KMS-11 (cell line): ENCODE data around the gene SLC16A2.

ENCODE experiments used
- H2AFZ ChIP-seq: fragments of 200-600 bp; sonication (generic); 2 replicates; pipeline ENCODE4 v1.6.1; 2016; ENCODE audit warnings: antibody characterized with exemption, mixed run types, low read depth
- H3K27ac ChIP-seq: fragments of 200-600 bp; sonication (generic); 2 replicates; pipeline ENCODE4 v1.6.1; 2016; ENCODE audit warnings: mild to moderate bottlenecking, mixed run types
- H3K27me3 ChIP-seq: fragments of 200-600 bp; sonication (generic); 2 replicates; pipeline ENCODE4 v1.6.1; 2017; ENCODE audit warnings: mild to moderate bottlenecking, low read depth, mixed run types, moderate library complexity; ENCODE audit not compliant: insufficient read depth
- H3K36me3 ChIP-seq: fragments of 200-600 bp; sonication (generic); 2 replicates; pipeline ENCODE4 v1.6.1; 2017; ENCODE audit warnings: mild to moderate bottlenecking, mixed run types; ENCODE audit not compliant: insufficient read depth
- H3K4me1 ChIP-seq: fragments of 200-600 bp; sonication (generic); 2 replicates; pipeline ENCODE4 v1.6.1; 2016; ENCODE audit warnings: mild to moderate bottlenecking, low read depth, mixed run types; ENCODE audit not compliant: poor library complexity, severe bottlenecking
- H3K4me2 ChIP-seq: fragments of 200-600 bp; sonication (generic); 2 replicates; pipeline ENCODE4 v1.7.0; 2016; ENCODE audit warnings: mild to moderate bottlenecking, mixed run types
- H3K4me3 ChIP-seq: fragments of 200-600 bp; sonication (generic); IDR thresholded peaks from 2 replicates; pipeline ENCODE4 v1.6.1; 2017; ENCODE audit warnings: low read depth, low read length, mixed read lengths; ENCODE audit not compliant: insufficient read depth
- H3K79me2 ChIP-seq: fragments of 200-600 bp; sonication (generic); 2 replicates; pipeline ENCODE4 v1.6.1; 2016; ENCODE audit warnings: low read depth, mixed run types; ENCODE audit not compliant: insufficient read depth
- H3K9ac ChIP-seq: fragments of 200-600 bp; sonication (generic); 2 replicates; pipeline ENCODE4 v1.6.1; 2016; ENCODE audit warnings: mild to moderate bottlenecking, mixed run types
- H4K20me1 ChIP-seq: fragments of 200-600 bp; sonication (generic); 2 replicates; pipeline ENCODE4 v1.6.1; 2016; ENCODE audit warnings: mild to moderate bottlenecking, mixed run types; ENCODE audit not compliant: insufficient read depth
- TF ChIP-seq, protein P1 (sequence below): fragments of 200-600 bp; sonication (generic); conservative IDR thresholded peaks from 2 replicates; pipeline ENCODE4 v1.6.1; 2017; ENCODE audit warnings: low read depth, mild to moderate bottlenecking, antibody characterized with exemption, low read length, moderate library complexity, mixed read lengths

Gene SLC16A2

DNA sequence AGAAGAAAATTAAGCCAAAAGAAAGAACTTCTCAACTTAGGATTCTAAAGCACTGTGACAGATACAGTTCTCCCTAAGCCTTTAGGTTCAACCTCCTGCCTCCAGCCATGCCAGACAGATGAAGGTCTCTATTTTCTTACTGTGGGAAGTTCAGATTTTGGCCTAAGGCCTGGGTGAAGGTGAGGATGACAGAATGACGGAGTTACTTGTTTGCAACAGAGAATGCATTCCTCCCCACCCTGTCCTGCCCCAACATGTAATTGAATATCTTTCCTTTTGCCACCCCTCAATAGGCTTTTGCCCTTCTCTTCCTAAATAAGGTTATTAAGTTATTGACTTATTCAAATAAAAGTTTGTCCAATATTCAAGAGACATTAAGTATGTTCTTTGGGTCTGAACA, 25.6 kb downstream of the SLC16A2 start:
- H4K20me1 ChIP-seq = no peaks in the 10 kb centered on the region
- no peak overlapping the region for H3K27ac ChIP-seq

GRCh38 chrX:74448669-74449068, 27.4 kb downstream of the SLC16A2 start:
- TF ChIP-seq, protein P1, sequence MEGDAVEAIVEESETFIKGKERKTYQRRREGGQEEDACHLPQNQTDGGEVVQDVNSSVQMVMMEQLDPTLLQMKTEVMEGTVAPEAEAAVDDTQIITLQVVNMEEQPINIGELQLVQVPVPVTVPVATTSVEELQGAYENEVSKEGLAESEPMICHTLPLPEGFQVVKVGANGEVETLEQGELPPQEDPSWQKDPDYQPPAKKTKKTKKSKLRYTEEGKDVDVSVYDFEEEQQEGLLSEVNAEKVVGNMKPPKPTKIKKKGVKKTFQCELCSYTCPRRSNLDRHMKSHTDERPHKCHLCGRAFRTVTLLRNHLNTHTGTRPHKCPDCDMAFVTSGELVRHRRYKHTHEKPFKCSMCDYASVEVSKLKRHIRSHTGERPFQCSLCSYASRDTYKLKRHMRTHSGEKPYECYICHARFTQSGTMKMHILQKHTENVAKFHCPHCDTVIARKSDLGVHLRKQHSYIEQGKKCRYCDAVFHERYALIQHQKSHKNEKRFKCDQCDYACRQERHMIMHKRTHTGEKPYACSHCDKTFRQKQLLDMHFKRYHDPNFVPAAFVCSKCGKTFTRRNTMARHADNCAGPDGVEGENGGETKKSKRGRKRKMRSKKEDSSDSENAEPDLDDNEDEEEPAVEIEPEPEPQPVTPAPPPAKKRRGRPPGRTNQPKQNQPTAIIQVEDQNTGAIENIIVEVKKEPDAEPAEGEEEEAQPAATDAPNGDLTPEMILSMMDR = no peak
- no peak overlapping the region for H2AFZ ChIP-seq
- H3K9ac ChIP-seq = no peak overlapping the region
- no peaks in the 10 kb centered on the region for H3K4me1 ChIP-seq
- H4K20me1 ChIP-seq = no peaks in the 10 kb centered on the region
- H3K79me2 ChIP-seq = no peaks in the 10 kb centered on the region
- no peaks in the 10 kb centered on the region for H3K36me3 ChIP-seq
- no peaks in the 10 kb centered on the region for H3K27me3 ChIP-seq
- H3K27ac ChIP-seq = no peak overlapping the region
- no peak overlapping the region for H3K4me2 ChIP-seq
- no peak overlapping the region for H3K4me3 ChIP-seq

More for the DNA sequence above, 25.6 kb downstream of the SLC16A2 start:
- Histone ChIP-seq H3K79me2 (no peaks in the 10 kb centered on the region), H3K4me2 (no peak overlapping the region), H3K4me3 (no peak overlapping the region), H2AFZ (no peak overlapping the region), H3K4me1 (no peaks in the 10 kb centered on the region), H3K36me3 (no peaks in the 10 kb centered on the region), H3K9ac (no peak overlapping the region), H3K27me3 (no peaks in the 10 kb centered on the region)
- TF ChIP-seq, protein P1 = no peak

DNA sequence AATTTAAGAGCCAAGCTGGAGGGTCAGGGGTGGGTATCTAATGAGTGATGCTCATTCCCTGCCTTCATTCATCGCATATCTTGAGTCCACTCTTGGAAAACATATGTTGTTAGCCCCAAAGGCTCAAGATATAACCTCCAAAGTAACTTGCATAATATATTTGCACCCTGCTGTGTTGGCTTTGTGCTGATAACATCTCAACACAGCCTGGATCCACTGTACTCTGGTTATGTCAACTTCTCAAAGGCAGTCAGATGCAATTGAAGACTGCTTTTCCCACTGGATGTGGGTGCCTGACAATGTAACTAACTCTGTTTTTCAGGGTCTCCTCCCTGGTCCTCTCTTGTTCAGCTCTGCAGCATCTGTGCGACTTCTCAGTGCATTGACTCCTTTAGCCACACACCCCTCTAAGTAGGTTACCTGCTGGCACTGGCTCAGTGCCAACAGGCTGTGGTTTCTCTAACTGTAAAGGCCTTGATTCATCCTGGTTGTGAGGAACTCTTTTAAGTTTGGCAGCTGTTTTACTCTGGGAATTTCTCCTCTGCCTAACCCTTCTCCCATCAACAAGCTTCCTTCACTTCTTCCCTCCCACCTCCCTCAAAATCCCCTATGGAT, 28.1 kb downstream of the SLC16A2 start:
- Histone ChIP-seq H3K9ac (no peak overlapping the region), H3K36me3 (no peaks in the 10 kb centered on the region), H3K4me1 (no peaks in the 10 kb centered on the region), H3K27ac (no peak overlapping the region), H3K79me2 (no peaks in the 10 kb centered on the region), H3K27me3 (no peaks in the 10 kb centered on the region), H3K4me3 (no peak overlapping the region), H2AFZ (no peak overlapping the region), H3K4me2 (no peak overlapping the region), H4K20me1 (no peaks in the 10 kb centered on the region)
- TF ChIP-seq, protein P1 = no peak

DNA sequence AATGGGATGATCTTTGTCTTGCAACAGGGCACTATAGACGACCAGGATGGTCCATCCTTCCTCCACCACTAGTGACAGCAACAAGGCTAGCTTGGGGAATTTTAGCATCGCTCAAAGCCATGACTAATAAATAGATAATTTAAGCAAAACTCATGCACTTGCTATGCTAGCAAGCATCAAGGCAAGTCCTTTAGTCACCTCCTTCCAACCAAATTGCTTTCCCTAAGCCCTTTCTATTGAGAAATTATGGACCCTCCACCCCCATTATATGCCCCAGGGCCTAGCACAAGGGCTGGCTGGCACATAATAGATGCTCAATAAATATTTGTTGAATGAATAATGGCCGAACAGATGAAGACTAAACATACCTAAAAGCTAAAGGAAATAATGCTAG, 28.6 kb downstream of the SLC16A2 start:
- Histone ChIP-seq H3K79me2 (no peaks in the 10 kb centered on the region), H3K36me3 (no peaks in the 10 kb centered on the region), H3K4me2 (no peak overlapping the region), H3K27ac (no peak overlapping the region), H3K4me3 (no peak overlapping the region), H4K20me1 (no peaks in the 10 kb centered on the region), H3K9ac (no peak overlapping the region), H3K4me1 (no peaks in the 10 kb centered on the region), H3K27me3 (no peaks in the 10 kb centered on the region), H2AFZ (no peak overlapping the region)
- TF ChIP-seq, protein P1 = no peak
